Gastroesophageal sphincter (tissue), 3 donors: ENCODE results near the gene SERPINA12.

Experiments
- EP300 ChIP-seq: sonication (generic); formaldehyde crosslinking; IDR thresholded peaks from one replicate; pipeline ENCODE4 v1.6.1; 2017; ENCODE audit warnings: antibody characterized with exemption, mild to moderate bottlenecking
- POLR2AphosphoS5 ChIP-seq: sonication (generic); formaldehyde crosslinking; IDR thresholded peaks from one replicate; pipeline ENCODE4 v1.6.1; 2017; ENCODE audit warnings: antibody characterized with exemption
- TF ChIP-seq, protein P1 (sequence below), 4 experiments: fragments of 200-600 bp in 2 of 4; fragments of 450-650 bp in 2 of 4; sonication (generic) in 1 of 4; IDR thresholded peaks; one replicate each; pipeline ENCODE4 v1.5.1; 2017 to 2019; ENCODE audit warnings: antibody characterized with exemption in 4 of 4, mild to moderate bottlenecking in 2 of 4, moderate library complexity in 2 of 4

DNA sequence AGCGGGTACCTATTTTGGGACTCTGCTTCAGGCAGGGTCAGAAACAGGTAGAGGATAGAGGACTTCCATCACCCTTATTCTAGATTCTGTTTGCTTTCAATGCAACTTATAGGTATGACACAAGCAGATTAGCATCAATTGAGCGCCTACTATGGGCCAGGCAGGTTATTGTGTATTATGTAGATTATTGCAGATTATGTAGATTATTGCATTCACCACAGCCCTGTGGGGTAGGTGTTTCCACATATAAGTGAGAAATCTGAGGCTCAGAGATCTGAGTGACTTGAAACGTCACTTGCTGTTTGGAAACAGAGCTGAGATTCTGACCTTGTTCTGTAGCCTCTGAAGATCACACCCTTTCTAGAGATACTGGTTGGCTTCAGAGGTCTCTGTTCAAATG is 26.2 kb upstream of the SERPINA12 start:
- TF ChIP-seq, protein P1, sequence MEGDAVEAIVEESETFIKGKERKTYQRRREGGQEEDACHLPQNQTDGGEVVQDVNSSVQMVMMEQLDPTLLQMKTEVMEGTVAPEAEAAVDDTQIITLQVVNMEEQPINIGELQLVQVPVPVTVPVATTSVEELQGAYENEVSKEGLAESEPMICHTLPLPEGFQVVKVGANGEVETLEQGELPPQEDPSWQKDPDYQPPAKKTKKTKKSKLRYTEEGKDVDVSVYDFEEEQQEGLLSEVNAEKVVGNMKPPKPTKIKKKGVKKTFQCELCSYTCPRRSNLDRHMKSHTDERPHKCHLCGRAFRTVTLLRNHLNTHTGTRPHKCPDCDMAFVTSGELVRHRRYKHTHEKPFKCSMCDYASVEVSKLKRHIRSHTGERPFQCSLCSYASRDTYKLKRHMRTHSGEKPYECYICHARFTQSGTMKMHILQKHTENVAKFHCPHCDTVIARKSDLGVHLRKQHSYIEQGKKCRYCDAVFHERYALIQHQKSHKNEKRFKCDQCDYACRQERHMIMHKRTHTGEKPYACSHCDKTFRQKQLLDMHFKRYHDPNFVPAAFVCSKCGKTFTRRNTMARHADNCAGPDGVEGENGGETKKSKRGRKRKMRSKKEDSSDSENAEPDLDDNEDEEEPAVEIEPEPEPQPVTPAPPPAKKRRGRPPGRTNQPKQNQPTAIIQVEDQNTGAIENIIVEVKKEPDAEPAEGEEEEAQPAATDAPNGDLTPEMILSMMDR (IDR thresholded peaks at IDR 0.05), result no peak
- TF ChIP-seq EP300, result no peak
- TF ChIP-seq POLR2AphosphoS5, result no peak
